ENCODE measurements around the gene WDFY3. TPM values are rescaled to one million over a fixed set of nuclear protein-coding genes. Genes with fewer than 3 reads are reported as not detected.

Gene WDFY3
- polyA plus RNA-seq, 2 of the 4 experiments (the other 2 are of a cell fraction): 6.6 to 25.1 TPM

DNA sequence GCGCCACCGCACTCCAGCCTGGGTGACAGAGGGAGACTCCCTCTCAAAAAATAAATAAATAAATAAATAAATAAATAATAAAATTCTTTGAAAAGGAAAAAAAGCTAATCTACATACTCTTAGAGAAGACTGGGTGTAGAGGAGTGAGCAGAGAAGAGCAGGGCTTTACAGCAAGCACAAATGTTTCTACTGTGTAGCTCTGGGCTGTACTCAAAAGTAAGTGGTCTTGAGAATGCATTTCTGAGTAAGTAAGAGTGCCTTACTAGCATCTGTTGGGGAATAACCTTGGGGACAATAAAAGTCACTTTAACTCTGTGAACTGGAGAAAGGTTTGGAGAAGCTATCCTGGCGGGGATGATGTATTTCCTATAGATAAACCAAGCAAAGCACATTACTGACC lies 185.8 kb downstream of the WDFY3 start:
- no peak for ATAC-seq
- Histone ChIP-seq H3K4me3 (no peak overlapping the region), H3K4me2 (no peak overlapping the region), H3K9me3 (no peaks in the 10 kb centered on the region), H3K4me1 (no peaks in the 10 kb centered on the region), H3K27ac (no peak overlapping the region)
- no peak for FAIRE-seq
- no peak for TF ChIP-seq HDAC2 (IDR thresholded peaks at IDR 0.05)
- 92% methylated on average over 3 of the region's 3 CpGs for WGBS (ENCODE audit: missing lambda C conversion rate)
- no peak for DNase-seq (ENCODE audit: low read depth in 1 of 2, low spot score in 1 of 2)
- CTCF ChIA-PET: interaction anchor here (1.9 kb wide), 1 partner anchor 30 kb away, joined by 5 read pairs; no protein-coding TSS in a partner anchor
- POLR2A ChIA-PET: no interaction called here

DNA sequence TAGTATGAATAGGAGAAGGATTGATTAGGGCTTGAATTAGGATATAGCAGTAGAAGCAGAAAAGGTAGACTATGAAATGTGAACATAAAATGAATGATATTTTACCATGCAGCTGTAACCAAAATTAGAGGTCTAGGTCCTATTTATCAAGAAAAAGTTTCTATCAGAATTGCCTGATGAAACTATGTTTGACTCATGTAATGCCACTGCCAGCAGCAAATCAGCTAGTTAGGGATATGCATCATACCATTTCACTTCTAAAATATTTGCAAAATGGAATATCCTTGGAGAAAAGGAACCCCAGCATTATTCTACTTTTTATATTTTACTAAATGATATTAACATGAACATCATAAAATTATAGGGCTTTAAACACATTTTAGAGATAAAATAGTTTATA lies 188.4 kb downstream of the WDFY3 start:
- ChIA-PET POLR2A (no interaction called here), CTCF (no interaction called here)
- no peaks in the 10 kb centered on the region for H3K9me3 ChIP-seq
- DNase-seq (ENCODE audit: low read depth in 1 of 2, low spot score in 1 of 2) (no peak), ATAC-seq (no peak), FAIRE-seq (no peak)
- no peak for TF ChIP-seq FOSL2 (IDR thresholded peaks at IDR 0.05)
- TF ChIP-seq FOSL2 (CRISPR knock-in tag; IDR thresholded peaks at IDR 0.05): no peak
- TF ChIP-seq, protein P1, sequence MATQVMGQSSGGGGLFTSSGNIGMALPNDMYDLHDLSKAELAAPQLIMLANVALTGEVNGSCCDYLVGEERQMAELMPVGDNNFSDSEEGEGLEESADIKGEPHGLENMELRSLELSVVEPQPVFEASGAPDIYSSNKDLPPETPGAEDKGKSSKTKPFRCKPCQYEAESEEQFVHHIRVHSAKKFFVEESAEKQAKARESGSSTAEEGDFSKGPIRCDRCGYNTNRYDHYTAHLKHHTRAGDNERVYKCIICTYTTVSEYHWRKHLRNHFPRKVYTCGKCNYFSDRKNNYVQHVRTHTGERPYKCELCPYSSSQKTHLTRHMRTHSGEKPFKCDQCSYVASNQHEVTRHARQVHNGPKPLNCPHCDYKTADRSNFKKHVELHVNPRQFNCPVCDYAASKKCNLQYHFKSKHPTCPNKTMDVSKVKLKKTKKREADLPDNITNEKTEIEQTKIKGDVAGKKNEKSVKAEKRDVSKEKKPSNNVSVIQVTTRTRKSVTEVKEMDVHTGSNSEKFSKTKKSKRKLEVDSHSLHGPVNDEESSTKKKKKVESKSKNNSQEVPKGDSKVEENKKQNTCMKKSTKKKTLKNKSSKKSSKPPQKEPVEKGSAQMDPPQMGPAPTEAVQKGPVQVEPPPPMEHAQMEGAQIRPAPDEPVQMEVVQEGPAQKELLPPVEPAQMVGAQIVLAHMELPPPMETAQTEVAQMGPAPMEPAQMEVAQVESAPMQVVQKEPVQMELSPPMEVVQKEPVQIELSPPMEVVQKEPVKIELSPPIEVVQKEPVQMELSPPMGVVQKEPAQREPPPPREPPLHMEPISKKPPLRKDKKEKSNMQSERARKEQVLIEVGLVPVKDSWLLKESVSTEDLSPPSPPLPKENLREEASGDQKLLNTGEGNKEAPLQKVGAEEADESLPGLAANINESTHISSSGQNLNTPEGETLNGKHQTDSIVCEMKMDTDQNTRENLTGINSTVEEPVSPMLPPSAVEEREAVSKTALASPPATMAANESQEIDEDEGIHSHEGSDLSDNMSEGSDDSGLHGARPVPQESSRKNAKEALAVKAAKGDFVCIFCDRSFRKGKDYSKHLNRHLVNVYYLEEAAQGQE (IDR thresholded peaks at IDR 0.05): no peak
- no peak for TF ChIP-seq SMC3 (IDR thresholded peaks at IDR 0.05)
- TF ChIP-seq CBX2 (IDR thresholded peaks at IDR 0.05; ENCODE audit: borderline replicate concordance, low read depth): no peak
- TF ChIP-seq CHD4 (IDR thresholded peaks at IDR 0.05; ENCODE audit: borderline replicate concordance): no peak
- no peak for TF ChIP-seq RNF2 (IDR thresholded peaks at IDR 0.05; ENCODE audit: borderline replicate concordance, low read depth)
- no peak for TF ChIP-seq CBX8 (IDR thresholded peaks at IDR 0.05)
- no peak overlapping the region for H3K4me3 ChIP-seq
- no peak overlapping the region for H3K4me2 ChIP-seq
- H3K27ac ChIP-seq: no peak overlapping the region
- H3K4me1 ChIP-seq: no peaks in the 10 kb centered on the region

DNA sequence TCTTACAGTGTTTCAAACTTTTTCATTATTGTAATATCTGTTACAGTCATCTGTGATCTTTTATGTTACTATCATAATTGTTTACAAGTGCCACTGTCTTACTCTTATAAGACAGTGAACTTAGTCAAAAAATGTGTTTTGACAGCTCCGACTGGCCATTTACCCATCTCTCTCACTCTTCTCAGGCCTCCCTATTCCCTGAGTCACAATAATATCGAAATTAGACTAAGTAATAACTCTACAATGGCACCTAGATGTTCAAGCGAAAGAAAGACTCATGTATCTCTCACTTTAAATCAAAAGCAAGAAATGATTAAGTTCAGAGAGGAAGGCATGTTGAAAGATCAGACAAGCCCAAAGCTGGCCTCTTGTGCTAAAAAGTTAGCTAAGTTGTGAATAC lies 199.3 kb downstream of the WDFY3 start:
- POLR2A ChIA-PET: no interaction called here
- Histone ChIP-seq H3K4me2 (no peak overlapping the region), H3K9me3 (no peaks in the 10 kb centered on the region), H3K4me3 (no peak overlapping the region), H3K4me1 (no peaks in the 10 kb centered on the region), H3K27ac (no peak overlapping the region)
- DNase-seq (ENCODE audit: low read depth in 1 of 2, low spot score in 1 of 2) (no peak), FAIRE-seq (no peak), ATAC-seq (no peak)
- WGBS (ENCODE audit: missing lambda C conversion rate): 81% methylated on average over 3 of the region's 3 CpGs
- CTCF ChIA-PET: interaction anchor here (1.0 kb wide), 1 partner anchor 16 kb away, joined by 4 read pairs; no protein-coding TSS in a partner anchor
- TF ChIP-seq CHD4 (IDR thresholded peaks at IDR 0.05; ENCODE audit: borderline replicate concordance) (no peak), RARB (CRISPR knock-in tag; IDR thresholded peaks at IDR 0.05) (no peak), SMC3 (IDR thresholded peaks at IDR 0.05) (no peak), CBX2 (IDR thresholded peaks at IDR 0.05; ENCODE audit: borderline replicate concordance, low read depth) (no peak), BHLHE40 (IDR thresholded peaks at IDR 0.05; ENCODE audit: low read depth, low read length) (no peak), EHMT2 (IDR thresholded peaks at IDR 0.05; ENCODE audit: low read depth) (no peak), NFE2L2 (conservative IDR thresholded peaks at IDR 0.05; ENCODE audit: low read length) (no peak), HEYL (CRISPR knock-in tag; IDR thresholded peaks at IDR 0.05) (no peak), HOXB13 (CRISPR knock-in tag; IDR thresholded peaks at IDR 0.05; ENCODE audit: low read depth) (no peak), EP300 (IDR thresholded peaks at IDR 0.05) (no peak), KDM1A (IDR thresholded peaks at IDR 0.05; ENCODE audit: low read depth) (no peak), MAZ (IDR thresholded peaks at IDR 0.05; ENCODE audit: borderline replicate concordance, low read depth, low read length) (no peak), RCOR1 (IDR thresholded peaks at IDR 0.05; ENCODE audit: low read depth, low read length) (no peak)
- TF ChIP-seq, protein P2, sequence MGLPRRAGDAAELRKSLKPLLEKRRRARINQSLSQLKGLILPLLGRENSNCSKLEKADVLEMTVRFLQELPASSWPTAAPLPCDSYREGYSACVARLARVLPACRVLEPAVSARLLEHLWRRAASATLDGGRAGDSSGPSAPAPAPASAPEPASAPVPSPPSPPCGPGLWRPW (IDR thresholded peaks at IDR 0.05): no peak
- TF ChIP-seq, protein P3, sequence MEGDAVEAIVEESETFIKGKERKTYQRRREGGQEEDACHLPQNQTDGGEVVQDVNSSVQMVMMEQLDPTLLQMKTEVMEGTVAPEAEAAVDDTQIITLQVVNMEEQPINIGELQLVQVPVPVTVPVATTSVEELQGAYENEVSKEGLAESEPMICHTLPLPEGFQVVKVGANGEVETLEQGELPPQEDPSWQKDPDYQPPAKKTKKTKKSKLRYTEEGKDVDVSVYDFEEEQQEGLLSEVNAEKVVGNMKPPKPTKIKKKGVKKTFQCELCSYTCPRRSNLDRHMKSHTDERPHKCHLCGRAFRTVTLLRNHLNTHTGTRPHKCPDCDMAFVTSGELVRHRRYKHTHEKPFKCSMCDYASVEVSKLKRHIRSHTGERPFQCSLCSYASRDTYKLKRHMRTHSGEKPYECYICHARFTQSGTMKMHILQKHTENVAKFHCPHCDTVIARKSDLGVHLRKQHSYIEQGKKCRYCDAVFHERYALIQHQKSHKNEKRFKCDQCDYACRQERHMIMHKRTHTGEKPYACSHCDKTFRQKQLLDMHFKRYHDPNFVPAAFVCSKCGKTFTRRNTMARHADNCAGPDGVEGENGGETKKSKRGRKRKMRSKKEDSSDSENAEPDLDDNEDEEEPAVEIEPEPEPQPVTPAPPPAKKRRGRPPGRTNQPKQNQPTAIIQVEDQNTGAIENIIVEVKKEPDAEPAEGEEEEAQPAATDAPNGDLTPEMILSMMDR (IDR thresholded peaks at IDR 0.05): no peak
- TF ChIP-seq, protein P1 (IDR thresholded peaks at IDR 0.05): no peak
